Measurements from ENCODE around the gene NLGN1.

DNA sequence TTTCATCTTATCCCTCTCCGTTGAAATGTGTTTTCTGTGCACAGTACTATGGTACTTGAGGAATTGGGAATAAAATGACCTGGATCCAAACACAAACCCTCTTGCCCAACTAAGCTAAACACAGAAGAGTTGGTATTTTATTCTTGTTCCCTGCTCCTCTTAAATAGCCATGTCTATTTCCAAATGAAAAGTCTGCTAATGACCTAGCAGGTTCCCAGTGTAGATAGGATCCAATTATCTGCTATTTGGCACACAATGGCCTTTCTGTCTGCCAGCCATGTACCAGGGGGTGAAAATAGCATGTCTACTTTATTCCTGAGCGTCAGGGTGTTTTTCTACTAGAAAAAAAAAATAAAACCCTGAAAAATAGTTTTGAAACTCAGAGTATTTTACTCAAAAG, 804.6 kb downstream of the NLGN1 start:
- TF ChIP-seq CTCF (IDR thresholded peaks at IDR 0.05; ENCODE audit: poor library complexity, severe bottlenecking), result no peak
- no peak for TF ChIP-seq EZH2 (IDR thresholded peaks at IDR 0.05; ENCODE audit: borderline replicate concordance, insufficient read depth, low read length, poor library complexity, severe bottlenecking)
- no peak for TF ChIP-seq POLR2AphosphoS5 (IDR thresholded peaks at IDR 0.05)
- TF ChIP-seq EP300 (conservative IDR thresholded peaks at IDR 0.05; ENCODE audit: poor library complexity, severe bottlenecking), result no peak
- no peak for TF ChIP-seq REST (IDR thresholded peaks at IDR 0.05; ENCODE audit: borderline replicate concordance)
- no peak for TF ChIP-seq SMC3 (conservative IDR thresholded peaks at IDR 0.05; ENCODE audit: poor library complexity)
- no peak for TF ChIP-seq RAD21 (conservative IDR thresholded peaks at IDR 0.05)
- TF ChIP-seq TAF1 (IDR thresholded peaks at IDR 0.05; ENCODE audit: low read depth), result no peak
- no peak for TF ChIP-seq MXI1 (conservative IDR thresholded peaks at IDR 0.05; ENCODE audit: poor library complexity, severe bottlenecking)

All from neural cell (in vitro differentiated cells).